GM18951 (cell line): ENCODE measurements around the gene DCTN2.

Experiments used
- POLR2A ChIP-seq: IDR thresholded peaks from 4 replicates; pipeline ENCODE4 v1.6.1; 2011; ENCODE audit warnings: mild to moderate bottlenecking; ENCODE audit not compliant: insufficient read length, insufficient read depth; ENCODE audit errors: extremely low read depth
- in situ Hi-C: fragments of 300-500 bp; cut with MboI; formaldehyde crosslinking; loops from one replicate; pipeline ENCODE4 v1.12.0; 2022; ENCODE audit warnings: low sequenced_read_pairs, mixed read lengths, inconsistent platforms; ENCODE audit not compliant: unreplicated experiment

Gene DCTN2

DNA sequence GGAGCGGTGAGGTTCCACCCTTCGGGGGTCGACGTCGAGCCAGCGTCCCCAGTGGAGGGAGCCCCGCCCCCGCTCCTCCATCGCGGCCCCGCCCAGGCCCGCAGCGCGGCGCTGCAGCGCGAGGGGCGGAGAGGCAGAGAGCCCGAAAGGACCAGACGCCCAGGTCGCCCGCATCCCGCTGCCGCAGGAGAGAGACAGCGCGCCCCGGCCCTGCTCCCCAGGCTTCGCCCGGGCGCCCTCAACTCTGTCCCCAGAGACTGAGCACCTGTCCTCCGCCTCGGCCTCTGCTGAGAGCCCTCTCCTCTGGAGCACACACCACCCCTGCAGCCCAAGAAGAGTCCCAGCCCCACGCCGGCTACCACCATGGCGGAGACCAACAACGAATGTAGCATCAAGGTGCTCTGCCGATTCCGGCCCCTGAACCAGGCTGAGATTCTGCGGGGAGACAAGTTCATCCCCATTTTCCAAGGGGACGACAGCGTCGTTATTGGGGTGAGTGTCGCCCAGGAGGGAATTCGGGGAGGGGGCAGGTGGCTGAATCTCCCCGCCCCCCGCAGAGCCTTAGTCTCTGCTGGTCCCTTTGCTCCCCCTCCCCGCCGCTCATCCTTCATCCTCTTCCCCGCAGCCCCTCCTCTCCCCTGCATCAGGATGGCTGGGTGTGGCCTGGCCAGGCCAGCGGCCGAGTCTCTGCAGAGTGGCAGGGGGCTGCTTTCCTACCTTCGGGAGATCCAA lies 3.1 kb upstream of the DCTN2 start, which contains the start of gene KIF5A:
TSS of gene KIF5A (plus strand) at position 136 of the 732 bp plus-strand sequence. CDS start at position 364, 228 bp downstream.
- TF ChIP-seq POLR2A: no peak
- in situ Hi-C loops: no loop called here

DNA sequence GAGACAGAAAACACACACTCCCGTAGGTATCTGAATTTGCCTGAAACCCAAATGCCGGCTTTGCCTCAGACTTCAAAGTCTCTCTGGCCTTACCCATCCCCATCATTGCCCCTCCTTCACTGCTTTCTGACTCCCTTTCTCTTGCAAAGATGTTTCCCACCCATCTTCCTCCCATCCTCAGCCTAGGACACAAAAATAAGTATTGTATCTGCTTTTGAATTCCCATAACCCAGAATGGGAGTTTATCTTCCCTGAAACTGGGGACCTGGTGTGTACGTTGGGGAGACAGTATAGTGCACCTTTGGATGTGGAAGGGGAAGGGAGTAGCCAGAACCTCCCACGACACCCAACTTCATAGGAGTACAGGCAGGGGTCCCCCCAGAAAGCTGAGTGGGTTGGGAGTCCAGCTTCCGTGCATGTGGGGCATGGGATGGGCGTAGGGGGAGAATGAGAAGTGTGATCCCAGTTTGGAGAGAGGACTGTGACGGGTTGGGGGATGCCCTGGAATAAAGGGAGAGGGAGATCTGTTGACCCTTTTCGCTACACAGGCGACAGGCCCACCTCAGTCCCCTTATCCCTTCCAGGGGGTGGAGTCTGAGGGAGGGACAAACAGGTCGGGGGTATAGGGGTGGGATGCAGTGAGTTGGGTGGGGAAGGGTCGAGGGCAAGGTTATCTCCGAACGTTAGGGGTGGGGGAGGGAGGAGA lies 2.4 kb upstream of the DCTN2 start:
- in situ Hi-C loops: no loop called here

DNA sequence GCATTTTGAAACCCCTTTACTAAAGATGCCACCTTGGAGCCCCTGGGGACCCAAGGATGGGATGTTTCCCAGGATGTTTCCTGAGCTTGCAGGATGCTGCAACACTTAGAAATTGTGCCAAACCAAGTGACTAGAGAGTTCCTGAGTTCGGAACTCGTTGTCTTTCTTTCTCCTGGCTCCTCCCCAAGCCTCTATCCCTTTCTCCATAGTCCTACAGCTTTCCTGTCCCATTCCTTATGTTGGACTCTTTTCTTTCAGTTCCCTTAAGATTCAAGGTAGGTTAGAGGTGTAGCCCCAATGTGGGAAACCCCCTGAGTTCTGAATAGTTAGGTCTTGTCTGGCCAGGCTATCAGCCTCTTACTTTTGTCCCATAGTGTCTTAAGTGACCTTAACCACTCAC lies 1.5 kb upstream of the DCTN2 start:
- no peak for TF ChIP-seq POLR2A
- in situ Hi-C loops: no loop called here

More for the DNA sequence above, 2.4 kb upstream of the DCTN2 start:
- TF ChIP-seq POLR2A: no peak

DNA sequence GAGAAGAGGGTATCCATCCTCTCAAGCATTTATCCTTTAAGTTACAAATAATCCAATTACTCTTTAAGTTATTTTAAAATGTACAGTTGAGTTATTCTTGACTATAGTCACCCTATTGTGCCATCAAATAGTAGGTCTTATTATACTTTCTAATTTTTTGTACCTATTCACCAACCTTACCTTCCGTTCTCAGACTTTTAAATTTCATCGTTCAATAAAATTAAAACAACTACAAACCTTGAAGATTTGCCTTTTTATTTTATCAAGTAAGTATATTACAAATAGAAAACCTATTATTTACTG lies 972 bp upstream of the DCTN2 start:
- TF ChIP-seq POLR2A: no peak
- in situ Hi-C loops: no loop called here

DNA sequence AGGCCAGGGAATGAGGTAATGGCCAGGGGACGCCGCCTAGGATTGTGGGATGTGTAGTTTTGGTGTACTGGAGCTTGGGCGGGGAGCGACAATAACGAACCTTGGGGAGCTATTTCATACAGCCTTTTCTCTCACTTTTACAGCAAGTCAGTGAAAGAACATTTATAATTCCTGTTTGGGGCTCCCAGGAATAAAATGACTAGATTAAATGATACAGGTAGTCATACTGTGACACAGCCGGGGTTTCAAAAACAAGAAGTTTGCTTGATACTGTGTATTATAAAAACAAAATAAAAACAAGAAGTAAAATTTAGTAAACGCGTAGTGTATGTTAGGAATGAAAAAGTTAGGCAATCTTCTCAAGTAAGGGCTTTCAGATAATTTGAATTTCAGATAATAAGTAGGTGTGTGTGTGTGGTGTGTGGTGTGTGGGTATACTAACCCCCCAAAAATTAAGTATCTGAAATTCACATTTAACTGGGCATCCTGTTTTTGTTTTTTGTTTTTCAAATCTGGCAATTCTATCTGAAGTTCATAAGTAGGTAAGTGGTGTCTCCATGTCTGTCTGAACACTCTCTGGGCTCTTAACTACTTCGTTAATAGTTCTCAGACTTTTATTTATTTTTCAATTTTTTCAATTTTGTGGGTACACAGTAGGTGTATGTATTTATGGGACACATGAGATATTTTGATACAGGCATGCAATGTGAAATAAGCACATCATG lies 458 bp upstream of the DCTN2 start:
- TF ChIP-seq POLR2A: no peak
- in situ Hi-C loops: no loop called here

DNA sequence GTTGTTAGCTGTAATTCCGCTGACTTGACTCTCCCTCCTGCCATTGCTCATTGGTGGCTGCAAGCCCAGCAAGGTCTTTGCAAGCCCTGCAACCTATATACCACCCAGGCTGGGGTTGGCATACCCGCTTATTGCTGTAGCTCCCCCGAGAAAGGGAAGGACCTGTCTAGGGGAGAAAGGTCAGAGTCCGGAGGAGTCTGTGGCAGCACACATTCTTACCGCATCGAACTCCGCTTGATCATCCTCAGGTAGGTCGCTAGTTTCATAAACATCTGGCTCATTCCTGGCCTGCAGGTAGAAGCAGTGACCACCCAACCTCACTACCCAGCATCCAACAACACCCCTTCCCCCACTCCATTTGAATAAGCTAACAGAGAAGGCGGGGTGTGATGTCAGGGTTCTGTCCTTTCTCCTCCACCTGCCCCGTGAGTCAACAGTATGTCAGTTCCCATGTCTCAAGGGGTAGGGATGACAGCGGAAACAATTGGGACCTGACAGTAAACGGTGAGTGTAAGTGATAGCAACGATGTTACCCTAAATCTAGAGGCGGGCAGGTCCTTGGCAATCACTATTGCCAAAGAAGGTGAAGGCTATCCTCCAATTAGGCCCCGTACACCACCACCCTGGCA lies 1.1 kb downstream of the DCTN2 start:
- in situ Hi-C loops: no loop called here
- no peak for TF ChIP-seq POLR2A

DNA sequence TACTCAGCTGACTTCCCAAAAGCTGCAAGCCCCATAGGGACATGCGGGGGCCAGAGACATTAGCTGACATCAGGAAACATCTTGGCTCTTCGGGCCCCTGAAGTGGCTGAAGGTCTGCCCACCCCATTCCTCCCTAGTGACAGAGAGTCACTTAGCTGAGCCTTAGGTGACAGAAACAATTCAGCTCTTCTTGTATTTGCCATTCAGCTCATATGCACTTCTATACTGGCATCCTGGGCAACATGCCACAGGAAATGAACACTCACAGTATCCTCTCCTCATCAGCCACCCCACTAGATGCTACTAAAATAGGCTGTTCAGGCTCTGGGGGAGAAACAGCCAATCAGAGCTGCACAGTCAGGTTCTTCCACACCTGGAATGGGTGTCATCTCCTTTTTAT lies 3.4 kb downstream of the DCTN2 start:
- no peak for TF ChIP-seq POLR2A
- in situ Hi-C loops: no loop called here

DNA sequence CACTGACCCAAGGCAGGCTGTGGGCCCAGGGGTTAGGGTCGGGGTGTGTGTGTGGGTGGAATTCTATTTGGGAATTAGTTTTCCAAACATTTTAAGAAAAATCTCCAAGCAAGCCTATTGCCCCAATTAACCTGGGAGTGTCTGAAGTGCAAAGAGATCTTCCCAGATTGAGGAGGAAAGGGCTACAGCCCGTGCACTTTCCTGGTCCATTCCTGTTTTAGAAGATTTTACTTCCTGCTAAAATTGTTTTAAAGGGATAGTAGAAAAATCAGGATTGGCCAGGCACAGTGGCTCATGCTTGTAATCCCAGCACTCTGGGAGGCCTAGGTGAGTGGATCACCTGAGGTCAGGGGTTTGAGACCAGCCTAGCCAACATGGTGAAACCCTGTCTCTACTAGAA lies 5.3 kb downstream of the DCTN2 start:
- in situ Hi-C loops: no loop called here
- no peak for TF ChIP-seq POLR2A

DNA sequence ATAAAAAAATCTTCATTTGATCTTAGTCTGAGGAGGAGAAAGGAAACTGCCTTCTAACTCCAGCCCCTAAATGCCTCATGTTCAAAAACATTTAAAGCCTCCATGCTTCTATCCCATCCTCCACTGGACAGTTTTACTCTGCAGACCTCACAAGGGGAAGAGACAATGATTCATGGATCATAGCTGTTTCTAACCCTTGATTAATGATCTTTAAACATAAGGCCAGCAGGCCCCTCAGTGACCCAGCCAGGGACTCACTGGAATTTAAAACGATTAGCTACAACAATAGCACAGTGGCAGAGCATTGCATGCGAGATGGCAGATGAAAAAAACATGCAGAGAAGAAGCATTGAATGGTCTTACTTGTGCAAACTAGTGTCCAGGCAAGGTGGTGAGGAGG lies 6.0 kb downstream of the DCTN2 start:
- no peak for TF ChIP-seq POLR2A
- in situ Hi-C loops: no loop called here

DNA sequence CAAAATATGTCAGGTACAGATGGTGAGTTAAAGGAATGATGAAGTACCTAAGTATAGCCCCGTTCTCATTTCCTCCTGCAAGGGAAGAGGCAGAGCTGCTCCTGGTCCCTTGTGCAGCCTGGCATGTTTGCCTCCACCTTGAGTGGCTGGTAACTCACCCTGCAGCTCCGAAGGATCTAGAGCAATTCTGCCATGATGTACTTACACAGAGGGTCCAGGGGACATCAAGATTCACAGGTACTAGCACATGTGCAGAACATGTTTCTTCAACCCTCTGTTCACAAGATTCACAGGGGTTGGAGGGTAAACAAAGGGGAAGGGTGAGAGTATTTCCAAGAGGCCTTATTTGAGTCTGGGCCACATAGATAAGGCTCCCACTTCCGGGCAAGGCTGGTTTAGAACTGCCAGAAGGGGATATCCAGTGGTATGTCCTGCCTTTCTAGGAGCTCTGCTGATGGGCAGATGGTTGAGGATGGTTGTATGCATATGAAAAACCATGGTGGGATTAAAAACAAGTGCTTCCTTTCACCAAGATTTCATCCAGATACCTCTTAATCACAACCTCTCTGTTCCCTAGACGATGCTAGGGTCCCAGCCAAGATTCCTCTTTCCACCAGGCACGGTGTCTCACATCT lies 7.7 kb downstream of the DCTN2 start:
- in situ Hi-C loops: no loop called here
- no peak for TF ChIP-seq POLR2A

DNA sequence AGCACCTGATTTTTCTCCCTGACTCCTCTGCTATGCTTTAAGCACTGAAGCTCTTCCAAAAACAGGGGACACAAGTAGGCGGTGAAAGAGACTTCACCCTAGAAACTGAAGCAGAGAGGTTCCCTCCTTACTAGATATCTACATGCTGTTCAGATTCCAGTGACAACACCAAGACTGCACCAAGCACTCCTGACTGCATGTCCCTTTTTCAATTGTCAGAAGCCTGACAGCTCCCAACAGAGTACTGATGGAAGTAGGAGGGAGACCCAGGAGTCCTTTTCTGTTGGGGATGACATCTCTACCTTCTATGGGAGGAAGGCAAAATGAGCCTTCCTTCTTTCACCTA lies 10.4 kb downstream of the DCTN2 start:
- no peak for TF ChIP-seq POLR2A
- in situ Hi-C loops: no loop called here

DNA sequence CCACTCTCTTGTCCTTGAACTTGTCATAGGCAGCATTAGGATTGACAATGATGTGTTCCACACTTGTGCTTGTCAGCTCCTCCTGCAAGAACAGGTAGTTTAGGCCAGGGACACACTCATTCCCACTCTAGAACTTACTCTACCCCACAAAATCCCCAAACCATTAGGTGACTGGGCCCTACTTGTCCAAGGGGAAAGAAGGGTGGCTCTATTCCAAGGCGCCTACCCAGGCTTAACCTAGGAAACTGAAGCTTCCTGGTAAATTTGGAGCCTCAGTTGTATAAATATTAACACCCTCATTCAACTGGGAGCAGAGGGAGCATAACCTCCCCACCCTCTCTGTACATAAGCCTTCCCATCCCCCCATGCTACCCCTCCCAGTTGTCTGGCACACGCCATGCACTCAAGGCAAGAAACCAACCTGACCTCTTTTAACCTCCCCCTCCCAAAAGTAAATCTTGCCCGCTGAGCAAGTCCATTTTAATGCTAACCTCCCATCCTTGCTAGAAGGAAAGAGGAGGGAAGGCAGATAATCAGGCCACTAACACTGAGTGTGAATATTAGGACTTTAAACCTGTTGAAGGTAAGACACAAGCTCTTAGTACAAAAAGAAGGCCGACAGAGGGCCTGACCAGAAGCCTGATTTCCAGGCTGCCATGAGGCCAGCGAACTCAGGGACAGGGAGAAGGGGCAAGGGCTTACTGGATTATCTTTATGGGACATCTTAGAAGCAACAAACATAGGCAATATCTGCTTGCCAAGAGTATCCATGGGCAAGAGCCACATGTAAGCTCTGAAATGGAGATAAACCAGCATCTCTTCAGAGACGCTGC lies 11.0 kb downstream of the DCTN2 start:
- in situ Hi-C loops: no loop called here
- no peak for TF ChIP-seq POLR2A

DNA sequence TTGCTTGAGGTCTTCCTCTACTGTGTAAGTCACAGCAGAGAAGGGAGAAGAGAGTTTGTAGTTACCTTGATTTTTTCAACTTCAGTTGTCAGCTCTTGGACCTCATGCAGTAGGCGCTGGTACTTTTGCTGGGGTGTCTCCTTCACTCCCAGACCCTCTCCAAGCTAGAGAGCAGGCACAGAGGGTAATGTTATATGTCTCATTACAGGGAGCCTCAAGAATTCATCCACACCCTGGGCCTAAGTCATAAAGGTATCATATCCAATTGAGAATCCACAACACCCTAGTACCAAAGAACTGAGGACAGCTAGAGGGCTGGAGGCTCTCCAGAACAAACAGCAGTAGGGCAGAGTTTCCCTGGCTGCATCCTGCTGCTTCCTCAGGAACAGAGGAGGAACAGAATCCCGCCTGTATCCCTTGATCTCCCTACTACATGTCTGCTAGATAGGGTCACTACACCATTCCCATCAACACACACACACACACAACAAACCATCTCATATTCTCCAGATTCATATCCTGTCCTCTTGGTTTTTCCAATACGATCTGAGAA lies 11.9 kb downstream of the DCTN2 start:
- no peak for TF ChIP-seq POLR2A
- in situ Hi-C loops: no loop called here
